ENCODE measurements around the gene BRME1. TPM values are rescaled to one million over a fixed set of nuclear protein-coding genes. Genes with fewer than 3 reads are reported as not detected.

Gene BRME1
- total RNA-seq, 1 experiment from 2014 or later: 2.1 TPM

DNA sequence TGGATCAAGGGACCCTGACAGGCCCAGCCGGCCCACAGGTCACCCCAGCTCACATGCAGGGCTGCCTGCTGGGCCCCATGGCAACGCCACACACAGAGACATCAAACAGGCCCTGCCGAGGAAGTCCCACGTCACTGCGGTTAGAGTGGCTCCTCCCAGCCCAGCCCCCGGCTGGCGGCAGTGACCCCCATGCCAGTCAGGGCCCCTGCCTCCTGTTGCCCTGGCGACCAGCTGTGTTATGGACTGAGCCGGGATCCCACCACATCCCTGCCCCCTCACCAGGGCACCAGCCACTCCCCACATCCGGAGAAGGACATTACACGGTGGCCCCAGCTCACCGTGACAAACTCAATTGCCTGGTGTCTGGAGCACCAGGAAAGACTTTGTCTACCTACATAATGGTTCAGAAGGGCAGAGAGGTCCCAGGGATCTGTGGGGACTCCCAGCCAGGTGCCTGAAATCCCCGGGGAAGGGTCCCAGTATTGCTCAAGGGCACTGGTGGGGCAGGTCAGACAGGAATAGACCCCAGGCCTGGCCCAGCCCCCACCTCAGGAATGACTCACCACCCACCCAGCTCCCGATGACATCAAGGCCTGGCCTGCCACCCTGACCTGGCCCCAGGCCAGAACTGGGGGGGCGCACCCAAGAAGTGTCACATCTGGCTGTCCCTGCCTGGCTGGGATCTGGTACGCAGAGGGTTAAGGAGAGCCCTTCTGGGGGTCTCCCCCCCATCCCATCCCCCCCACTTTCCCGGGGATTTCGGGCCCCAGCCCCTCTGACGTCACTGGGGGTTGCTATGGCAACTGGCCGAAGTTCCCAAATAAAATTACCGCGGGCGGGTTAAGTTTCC is 59.1 kb downstream of the BRME1 start:
- DNase-seq (ENCODE audit: low read depth): peak; percentile 99

DNA sequence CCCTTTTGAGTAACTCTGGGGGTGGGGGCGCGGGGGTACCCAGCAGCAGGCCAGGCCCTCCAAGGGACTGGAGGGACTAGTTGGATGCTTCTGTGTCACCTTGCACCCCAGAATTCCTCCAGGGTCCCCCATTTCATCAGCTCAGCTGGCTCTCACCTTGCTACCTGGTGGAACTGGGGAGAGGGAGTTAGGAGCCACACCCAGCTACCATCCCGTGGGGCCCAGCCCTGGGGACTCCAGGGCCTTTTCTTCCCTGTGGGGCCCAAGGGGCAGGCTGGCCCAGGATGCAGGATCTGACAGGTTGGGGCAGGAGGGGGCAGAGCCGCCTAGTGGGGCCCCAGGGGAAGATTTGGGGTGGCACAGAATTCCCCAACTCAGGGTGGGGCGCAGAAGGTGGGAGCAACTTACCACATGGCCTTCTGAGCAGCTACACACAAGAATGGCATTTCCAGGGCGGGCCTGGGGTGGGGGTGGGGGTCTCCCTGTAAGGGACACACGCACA is 61.7 kb downstream of the BRME1 start:
- peak; percentile 42 for DNase-seq (ENCODE audit: low read depth)

DNA sequence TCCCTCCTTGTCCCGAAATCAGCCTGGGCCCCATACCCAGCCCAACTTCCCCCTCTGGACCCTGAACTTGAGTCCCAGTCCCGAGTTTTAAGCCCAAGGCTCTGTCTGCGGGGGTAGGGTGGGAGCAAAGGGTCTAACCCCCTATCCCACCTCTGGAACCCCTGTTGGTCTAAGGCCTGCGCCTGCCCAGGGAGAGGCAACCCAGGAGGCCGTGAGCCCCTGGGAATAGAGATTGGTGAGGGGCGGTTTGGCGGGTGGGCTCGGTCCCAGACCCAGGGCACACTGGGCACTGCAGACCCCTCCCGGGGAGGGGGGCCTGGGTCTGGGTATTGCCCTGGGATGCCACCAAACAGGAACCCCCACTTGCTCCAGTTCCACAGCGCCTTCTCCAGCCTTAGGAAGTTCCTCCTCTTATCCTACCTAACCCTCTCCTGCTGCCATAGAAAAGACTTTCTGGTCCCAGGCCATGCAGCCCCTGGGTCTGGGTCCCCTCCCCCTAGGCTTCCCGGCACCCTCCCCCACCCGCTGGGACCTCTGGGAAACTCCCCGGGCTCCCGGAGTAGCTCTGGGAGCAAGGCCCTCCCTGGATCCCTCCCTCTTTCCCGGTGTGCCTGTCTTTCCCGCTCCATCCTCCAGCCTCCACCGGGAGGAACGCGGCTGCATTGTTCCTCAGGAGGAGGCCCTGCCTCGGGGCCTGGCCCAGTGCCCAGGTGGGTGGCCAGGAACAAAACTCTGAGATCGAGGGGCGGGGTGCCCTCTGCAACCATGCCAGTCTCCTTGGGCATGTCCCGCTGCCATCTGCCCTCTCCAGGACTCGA is 62.6 kb downstream of the BRME1 start:
- DNase-seq (ENCODE audit: low read depth): peak; percentile 91

DNA sequence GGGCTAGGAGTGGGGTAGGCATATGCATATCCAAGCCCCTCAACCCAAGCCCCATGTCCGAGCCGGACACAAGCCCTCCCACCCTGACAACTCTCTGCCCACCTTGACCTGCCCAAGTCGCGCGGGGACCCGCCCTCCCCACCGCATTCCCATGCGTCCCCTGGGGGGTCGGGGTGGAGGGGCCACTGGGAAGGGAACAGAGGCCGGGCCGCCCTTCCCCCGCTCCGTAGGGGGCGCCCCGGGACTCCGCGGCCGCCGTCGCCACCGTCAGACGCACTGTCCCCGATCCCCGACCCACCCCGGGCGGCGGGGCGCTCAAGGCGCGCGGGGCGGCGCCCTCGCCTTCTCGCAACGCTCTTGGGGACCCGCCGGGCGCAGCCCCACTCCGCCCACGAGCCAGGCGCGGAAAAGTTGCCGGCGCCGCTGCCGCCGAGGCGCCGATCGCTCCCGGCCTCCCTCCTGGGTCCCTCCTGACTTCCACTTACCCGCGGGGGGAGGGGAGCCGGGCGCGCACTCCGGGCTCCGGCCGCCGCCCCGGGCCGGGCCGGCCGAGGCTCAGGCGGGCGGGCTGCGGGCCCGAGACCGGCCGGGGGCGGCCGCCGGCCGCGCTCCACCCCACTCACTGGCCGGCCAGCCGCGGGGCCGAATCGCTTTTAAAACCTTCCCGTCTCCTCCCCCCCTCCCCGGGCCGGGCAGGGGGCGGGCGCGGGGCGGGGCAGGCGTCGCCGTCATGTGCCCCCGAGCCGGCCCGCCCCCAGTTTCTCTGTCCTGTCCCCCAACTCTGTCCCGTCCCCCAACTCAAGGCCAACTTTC is 63.4 kb downstream of the BRME1 start:
- peak; percentile 87 for DNase-seq (ENCODE audit: low read depth)

DNA sequence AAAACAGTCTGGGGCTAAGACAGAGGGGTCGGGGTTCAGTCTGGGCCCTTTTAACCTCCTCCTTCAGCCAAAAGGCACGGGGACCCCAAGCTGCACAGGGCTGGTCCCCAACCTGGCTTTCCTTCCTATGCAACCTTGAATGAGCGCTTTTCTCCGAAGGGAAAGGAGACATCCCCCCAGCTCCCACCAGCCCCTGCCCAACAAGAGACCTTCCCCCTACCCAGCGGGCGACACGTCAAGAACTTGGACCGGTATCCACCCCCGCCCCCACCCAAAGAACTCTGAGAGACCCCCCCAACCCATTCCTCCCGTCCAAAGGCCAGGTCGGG is 64.0 kb downstream of the BRME1 start:
- peak; percentile 24 for DNase-seq (ENCODE audit: low read depth)

DNA sequence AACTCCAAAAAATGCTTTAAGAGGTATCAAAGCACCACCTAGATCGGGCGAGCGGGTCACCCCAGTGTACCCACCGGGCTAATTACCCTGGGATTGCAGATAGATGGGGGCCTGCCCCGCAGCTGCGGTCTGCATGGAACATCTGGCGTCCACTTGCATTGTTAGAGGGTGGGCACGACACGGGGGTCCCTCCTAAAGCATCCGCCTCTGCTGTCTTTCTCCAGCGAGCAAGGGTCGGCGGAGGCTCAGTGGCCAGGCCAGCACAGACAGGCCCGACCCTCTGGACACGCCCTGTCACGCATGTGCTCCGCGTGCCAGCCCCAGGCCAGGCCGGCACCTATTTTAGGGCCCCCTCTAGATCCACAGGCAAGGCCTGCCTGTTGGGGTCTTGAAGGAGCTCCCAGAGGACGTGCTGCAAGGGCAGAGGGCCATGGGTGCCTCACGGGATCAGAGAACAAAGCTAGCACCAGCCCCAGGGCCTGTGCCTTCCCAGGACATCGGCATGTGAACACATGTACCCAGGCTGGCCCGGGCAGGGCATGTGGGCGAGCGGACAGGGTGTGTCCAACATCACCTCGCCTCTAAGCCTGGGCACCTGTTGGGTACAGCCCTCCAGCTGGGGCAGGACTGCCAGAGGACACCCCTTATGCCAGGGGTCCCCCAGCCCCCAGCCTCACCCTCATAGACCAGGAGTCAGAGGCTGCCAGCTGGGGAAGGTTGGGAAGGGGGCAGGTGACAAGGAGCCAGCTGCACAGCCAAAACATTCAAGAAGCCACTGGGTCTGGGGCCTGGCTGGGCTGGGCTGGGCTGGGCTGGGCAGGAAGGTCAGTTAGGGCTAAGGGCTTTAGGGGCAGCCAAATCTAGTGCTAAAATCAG is 64.6 kb downstream of the BRME1 start:
- peak; percentile 70 for DNase-seq (ENCODE audit: low read depth)

DNA sequence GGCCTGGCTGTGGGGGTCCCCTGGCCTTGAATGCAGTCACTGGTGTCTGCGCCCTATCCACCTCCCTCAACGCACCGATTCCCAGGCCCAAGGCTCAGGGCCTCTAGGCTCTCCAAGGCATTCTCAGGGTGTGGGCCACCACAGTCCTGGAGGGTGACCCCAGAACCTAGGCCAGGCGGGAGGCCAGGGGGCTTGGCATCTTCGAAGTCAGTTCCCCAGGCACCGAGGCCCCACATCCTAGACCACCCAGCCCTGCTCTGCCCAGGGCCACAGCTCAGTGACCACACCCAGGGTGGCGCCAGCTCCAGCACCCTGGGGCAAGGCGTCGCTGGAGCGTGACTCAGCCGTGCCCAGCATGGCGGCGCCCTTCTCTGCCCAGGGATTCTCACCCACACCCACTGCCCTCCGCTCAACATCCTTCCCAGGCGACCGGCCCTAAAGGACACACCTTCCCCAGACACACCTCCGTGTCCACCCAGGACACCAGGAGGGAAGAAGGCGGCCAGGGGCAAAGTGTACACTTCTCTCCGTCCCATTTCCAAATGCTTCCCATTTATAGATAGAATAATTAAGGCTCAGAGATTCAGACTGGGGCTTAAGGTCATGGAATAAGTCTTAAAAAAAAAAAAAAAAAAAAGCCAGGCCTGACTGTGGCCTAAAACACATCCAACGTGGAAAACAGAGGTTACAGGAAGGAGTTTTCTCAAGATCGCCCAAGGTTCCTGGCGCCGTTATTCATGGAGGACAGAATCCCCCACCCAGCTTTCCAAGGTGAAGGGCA is 65.4 kb downstream of the BRME1 start:
- DNase-seq (ENCODE audit: low read depth): peak; percentile 92

DNA sequence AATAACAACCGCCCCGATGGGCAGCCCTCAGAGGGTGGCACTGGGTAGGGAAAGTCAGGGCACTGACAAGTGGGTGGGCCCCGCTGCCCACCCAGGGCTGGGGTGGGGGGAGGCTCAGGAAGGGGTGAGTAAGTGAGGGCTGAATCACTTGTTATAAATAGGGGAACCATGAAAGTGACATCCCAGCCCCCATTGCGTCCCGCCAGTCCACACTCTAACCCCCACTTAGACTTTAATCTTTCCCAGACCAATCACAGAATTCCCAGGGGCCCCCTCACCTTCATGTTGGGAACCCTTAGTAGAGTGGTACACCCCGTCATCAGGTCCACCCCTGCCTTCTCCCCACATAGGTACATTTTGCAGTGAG is 66.0 kb downstream of the BRME1 start:
- DNase-seq (ENCODE audit: low read depth): no peak

DNA sequence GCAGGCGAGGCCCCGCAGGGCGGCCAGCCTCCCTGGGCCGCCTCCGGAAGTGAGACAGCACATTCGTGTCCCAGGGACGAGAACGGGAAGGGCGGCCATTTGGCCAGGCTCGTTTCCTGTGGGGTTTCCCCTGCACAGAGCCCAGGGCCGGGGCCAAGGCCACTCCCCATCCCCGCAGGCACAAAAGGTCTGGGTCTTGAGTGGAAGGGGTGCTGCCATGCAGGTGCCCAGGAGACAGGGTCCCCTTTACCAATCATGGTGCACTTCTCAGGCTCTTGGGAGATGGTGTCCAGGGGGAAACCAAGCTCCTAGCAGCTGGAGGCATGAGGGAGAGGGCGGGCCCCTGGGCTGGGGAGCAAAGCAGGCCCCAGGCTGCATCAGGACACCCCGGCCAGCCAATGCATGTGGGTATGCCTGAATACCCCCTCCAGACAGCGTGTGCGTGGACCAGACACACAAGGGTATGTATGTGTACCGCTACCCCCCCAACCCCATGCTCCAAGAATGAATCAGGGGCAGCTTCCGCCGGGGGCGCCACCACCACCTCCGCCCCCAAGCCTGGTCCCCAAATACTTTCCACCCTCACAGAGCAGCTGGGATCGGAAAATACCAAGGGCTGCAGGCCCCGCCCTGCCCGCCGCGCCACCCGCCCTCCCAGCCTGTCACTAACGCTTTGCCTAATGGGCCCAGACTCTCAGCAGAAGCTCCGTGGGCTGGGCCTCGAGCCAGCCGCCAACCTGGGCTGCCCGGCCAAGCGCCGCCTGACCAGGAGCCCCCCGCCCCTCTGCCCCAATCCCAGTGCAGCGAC is 66.6 kb downstream of the BRME1 start:
- peak; percentile 98 for DNase-seq (ENCODE audit: low read depth)

DNA sequence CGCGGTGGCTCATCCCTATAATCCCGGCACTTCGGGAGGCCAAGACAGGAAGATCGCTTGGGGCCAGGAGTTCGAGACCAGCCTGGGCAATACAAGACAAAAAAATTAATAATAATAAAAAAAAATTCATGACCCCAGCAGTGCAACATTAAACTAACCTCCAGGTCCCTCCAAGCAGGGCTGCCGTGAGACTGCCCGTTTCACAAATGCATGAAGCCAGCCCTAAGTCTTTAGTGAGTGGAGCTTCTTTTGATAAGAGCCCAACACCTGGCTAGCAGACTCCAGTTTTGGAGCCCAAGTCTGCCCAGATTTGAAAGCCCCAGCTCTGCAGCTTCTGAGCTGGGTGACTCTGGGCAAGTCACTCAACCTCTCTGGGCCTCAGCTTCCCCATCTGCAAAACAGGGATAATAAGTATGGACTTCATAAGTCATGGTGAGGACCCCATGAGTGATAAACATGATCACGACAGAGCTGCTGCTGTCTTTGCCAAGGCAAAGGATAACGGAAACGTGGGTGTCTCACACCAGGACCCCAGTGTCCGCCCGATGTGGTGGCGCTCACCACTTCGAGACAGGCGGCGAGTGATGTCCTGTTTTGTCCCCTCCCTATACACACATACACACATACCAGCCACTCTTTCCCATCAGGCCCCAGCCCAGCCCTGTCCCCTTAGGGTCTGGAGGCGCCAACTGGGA is 67.3 kb downstream of the BRME1 start:
- DNase-seq (ENCODE audit: low read depth): no peak

DNA sequence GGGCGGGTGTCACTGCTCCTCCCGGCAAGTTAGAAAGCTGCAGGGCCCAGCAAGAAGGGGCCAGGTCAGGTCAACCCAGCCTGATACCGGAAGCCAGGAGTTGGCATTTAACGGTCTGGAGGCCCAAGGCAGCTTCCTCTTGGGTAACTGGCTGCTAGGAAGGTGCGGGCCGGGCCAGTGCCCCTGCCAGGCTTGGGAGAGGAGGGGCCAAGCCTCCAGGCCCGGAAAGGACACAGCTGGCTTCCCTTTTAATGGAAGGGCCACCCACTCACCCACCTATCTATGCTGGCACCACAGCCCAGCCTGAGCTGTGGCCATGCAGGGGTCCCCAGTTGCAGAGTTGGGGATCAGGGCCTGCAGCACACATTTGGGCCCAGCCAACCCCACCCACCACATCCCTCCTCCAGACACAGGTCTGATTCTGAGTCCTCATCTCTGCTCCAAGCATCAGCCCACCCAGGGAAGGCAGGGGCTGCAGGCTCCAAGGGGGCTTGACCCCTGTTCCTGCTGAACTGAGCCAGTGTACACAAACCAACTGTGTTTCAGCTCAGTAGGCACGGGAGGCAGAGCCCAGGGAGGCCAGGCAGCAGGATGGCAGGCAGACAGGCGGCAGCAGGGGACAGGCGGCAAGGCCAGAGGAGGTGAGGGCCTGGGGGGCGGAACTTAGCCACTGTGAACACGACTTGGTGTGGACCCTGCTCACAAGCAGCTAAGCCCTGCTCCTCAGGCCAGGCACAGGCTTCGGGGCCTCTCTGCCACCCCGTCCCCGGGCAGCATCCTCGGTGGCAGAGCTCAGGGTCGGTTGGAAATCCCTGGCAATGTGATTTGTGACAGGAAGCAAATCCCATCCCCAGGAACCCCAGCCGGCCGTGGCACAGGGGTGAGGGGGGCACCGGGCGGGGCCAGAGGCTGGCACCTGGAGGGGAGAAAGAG is 69.9 kb downstream of the BRME1 start:
- peak; percentile 39 for DNase-seq (ENCODE audit: low read depth)

DNA sequence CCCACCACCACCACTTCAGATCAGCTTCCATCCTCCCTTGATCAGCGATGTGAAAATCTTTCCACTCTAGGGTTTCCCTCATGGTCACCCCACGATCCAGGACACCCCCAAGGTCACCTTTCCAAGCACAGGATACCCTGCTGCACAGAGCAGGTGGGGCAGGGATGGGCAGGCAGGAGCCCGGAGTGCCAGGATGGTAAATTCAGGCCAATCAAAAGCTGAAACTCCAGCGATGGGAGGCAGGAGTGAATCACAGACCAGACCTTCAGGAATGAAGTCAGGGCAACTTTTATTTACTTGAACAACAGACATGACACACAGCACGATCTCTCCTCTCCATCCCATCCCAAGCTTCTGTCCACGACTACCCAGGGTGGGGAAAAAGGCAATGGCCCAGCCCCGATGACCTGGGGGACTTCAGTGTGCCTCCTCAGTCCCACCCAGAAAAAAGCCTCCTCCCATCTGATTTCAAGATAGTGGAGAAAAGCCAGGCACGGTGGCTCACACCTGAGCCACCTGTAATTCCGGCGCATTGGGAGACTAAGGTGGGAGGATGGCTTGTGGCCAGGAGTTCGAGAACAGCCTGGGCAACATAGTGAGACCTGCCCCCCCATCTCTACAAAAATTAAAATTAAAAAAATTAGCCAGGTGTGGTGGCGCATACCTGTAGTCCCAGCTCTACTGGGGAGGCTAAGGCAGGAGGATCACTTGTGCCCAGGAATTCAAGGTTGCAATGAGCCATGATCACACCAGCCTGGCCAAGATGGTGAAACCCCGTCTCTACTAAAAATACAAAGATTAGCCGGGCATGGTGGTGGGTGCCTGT is 71.5 kb downstream of the BRME1 start:
- peak; percentile 66 for DNase-seq (ENCODE audit: low read depth)

DNA sequence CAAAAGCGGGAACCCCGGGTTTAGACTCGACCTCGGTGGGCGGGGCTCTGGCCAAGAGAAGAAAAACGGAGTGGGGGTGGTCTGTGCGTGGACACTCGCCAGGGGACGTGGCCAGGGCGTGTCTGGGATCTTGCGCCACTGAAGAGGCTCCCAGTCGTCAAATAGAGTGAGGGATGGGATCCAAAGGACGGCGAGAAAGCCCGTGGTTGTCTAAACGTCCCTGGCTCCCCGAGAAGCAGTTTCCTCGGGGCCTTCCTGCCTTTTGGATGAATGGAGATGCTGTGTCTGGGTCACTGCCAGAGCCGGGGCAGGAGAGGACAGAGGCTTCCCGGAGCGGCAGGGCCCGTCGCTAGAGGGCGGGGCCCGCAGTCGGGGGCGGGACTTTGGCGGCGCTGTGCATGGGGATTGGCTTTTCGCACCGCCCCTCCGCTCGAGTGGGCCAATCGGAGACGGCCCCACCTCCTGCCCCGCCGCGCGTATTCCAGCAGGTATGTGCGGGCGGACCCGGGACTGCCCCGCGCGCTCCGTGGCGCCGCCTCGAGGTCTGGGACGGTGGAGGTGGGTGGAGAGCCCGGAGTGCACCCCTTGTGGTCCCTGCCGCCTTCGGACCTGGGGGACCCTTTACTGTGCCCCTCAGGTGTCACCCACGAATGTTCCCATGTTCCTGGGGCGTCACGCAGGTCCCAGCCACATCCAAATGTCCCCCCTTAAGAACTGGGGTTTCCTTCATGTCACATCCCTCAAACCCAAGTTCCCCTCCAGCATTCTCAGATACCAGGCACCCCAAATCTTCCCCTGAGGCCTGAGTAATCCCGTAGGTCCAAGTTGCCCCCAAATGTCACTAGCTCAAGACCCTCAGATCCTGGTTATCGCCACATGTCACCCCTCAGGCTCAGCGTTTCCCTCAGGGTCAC is 72.3 kb downstream of the BRME1 start:
- DNase-seq (ENCODE audit: low read depth): peak; percentile 97

Data from Daoy (cell line).